ENCODE results near the gene WIZ. TPM values are rescaled to one million over a fixed set of nuclear protein-coding genes. Genes with fewer than 3 reads are reported as not detected.

Gene WIZ
- total RNA-seq, 1 donor from 2014 or later, result 31.3 TPM

Small RNAs within 50 kb of the gene (microRNA-seq; reads per million reads assigned to microRNA genes)
- gene MIR1470, result not detected

Other genes starting within 250 kb of the WIZ start
- 28.5 TPM for gene NOTCH3, start 249.0 kb downstream of the WIZ start, total RNA-seq
- gene EPHX3, start 217.5 kb downstream of the WIZ start, total RNA-seq, result 0.14 TPM
- 56.5 TPM for gene BRD4, start 117.4 kb downstream of the WIZ start, total RNA-seq
- gene AKAP8, start 70.2 kb downstream of the WIZ start, total RNA-seq, result 19.8 TPM
- 76.7 TPM for gene AKAP8L, start 31.0 kb downstream of the WIZ start, total RNA-seq
- gene RASAL3, start 14.6 kb upstream of the WIZ start, total RNA-seq, result 2.3 TPM
- not detected for gene PGLYRP2, start 29.5 kb upstream of the WIZ start, total RNA-seq
- not detected for gene CYP4F22, start 58.6 kb upstream of the WIZ start, total RNA-seq
- not detected for gene CYP4F8, start 165.3 kb upstream of the WIZ start, total RNA-seq
- gene CYP4F3, start 190.9 kb upstream of the WIZ start, total RNA-seq, result not detected
- 5.8 TPM for gene CYP4F12, start 223.1 kb upstream of the WIZ start, total RNA-seq